NCI-H2171 (cell line): ENCODE results near the gene CRLF2.
"Not testable (repeated sequence)": the region's sequence is repeated elsewhere in the genome, so short reads cannot be mapped to it uniquely, and the experiment has no call there.

ENCODE experiments used
- DNase-seq: peaks from one replicate; lab custom pipeline; 2025; lab: John Stamatoyannopoulos, UW

The CRLF2 gene

GRCh38 chrX:1167466-1167865 lies 45.0 kb downstream of the CRLF2 start:
- no peak for DNase-seq

- DNase-seq, result no peak
These were observed 46.8 kb downstream of the CRLF2 start for GRCh38 chrX:1165535-1166196.

DNA sequence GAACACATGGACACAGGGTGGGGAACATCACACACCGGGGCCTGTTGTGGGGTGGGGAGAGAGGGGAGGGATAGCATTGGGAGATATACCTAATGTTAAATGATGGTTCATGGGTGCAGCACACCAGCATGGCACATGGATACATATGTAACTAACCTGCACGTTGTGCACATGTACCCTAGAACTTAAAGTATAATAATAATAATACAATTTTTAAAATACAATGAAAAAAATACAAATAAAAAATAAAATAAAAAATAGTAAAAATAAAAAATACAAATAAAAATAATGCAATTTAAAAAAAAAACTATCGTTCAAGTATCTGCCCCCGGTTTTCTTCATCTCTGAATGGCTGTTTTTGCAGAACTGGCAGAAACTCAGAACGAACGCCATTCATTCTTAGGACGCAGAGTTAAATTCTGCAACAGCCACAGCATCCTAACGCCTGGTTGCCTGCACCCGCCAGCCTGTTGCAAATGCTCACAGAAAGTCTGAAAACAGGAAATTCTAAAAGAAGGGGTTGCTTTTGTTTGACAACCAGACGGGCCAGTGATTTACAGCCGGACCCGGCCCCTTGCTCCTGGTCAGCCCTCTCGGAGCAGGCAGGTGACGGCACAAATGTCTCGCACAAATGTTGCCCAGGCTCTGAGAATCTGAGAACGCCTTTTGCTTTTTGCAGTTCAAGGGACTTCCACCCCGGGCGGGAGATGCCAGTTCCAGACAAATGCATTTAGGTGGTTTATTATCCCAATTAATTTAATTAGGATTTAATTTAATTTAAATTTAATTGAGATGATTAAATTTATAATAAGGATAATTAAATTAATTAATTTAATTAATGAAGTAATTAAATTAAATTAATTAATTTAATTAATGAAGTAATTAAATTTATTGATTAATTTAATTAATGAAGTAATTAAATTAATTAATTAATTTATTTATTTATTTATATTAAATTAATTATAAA lies 47.8 kb downstream of the CRLF2 start:
- no peak for DNase-seq

DNA sequence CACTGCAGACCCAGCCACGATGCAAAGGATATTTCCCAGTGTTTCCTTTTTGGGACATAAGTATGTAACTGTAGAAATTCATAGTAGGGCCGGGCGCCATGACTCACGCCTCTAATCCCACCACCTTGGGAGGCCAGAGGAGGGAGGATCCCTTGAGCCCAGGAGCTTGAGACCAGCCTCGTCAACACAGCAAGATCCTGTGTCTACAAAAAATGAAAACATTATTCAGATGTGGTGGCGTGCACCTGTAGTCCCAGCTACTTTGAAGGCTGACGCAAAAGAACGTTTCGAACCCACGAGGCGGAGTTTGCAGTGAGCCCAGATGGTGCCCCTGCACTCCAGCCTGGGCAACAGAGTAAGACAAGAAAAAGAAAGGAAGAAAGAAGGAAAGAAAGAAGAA lies 49.2 kb downstream of the CRLF2 start:
- DNase-seq, result no peak

- DNase-seq, result no peak
These were observed 50.1 kb downstream of the CRLF2 start for GRCh38 chrX:1162119-1162916.

- DNase-seq, result no peak
These were observed 52.9 kb downstream of the CRLF2 start for GRCh38 chrX:1159548-1159947.

DNA sequence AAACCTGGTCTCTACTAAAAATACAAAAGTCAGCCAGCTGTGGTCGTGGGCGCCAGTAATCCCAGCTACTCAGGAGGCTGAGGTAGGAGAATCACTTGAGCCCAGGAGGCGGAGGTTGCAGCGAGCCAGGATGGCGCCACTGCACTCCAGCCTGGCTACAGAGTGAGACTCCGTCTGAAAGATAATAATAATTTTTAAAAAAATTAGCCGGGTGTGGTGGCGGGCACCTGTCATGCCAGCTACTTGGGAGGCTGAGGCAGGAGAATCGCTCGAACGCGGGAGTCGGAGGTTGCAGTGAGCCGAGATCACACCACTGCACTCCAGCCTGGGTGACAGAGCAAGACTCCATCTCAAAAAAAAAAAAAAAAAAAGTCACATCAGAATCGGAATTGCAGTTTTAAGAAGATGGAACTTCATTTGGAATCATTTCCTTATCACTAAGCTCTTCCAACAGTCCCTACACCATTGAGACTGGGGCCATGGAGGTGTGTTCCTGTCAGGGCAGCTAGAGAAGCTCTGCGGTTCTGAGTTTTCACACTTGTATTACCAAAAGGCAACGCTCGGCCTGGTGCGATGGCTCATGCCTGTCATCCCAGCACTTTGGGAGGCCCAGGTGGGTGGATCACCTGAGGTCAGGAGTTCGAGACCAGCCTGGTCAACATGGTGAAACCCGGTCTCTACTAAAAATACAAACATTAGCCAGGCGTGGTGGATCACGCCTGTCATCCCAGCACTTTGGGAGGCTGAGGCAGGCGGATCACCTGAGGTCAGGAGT lies 55.6 kb downstream of the CRLF2 start:
- DNase-seq, result not testable (repeated sequence)

GRCh38 chrX:1153940-1154339 lies 58.5 kb downstream of the CRLF2 start:
- DNase-seq, result no peak

GRCh38 chrX:1152090-1152489 lies 60.4 kb downstream of the CRLF2 start:
- DNase-seq, result no peak

DNA sequence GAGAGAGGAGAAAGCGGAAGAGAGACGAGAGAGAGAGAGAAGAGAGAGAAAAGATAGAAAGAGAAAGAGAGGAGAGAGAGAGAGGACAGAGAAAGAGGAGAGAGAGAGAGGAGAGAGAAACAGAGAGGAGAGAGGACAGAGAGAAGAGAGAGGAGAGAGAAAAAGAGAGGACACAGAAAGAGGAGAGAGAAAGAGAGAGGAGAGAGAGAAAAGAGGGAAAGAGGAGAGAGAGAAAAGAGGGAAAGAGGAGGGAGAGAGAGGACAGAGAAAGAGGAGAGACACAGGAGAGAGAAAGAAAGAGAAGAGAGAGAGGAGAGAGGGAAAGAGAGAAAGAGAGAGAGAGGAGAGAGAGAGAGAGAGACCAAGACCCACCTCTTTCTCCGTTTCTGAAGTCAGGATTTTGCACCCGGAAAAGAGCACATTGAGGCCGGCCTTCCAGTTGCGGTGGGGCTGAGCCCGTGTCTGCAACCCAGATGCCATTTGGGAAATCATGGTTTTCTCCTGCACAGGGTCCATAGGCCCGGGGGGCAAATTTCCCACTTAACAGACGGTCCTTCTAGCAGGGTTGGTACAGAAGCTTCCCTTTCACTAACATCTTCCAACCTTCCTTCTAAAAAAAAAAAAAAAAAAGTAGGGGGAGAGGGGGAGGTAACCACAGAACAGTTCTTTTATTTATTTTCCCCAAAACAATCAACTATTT lies 60.9 kb downstream of the CRLF2 start:
- no peak for DNase-seq

- DNase-seq, result no peak
These were observed 61.7 kb downstream of the CRLF2 start for GRCh38 chrX:1150569-1151347.

- no peak for DNase-seq
These were observed 64.6 kb downstream of the CRLF2 start for GRCh38 chrX:1147611-1148515.

- no peak for DNase-seq
These were observed 68.2 kb downstream of the CRLF2 start for GRCh38 chrX:1144293-1144692.
